ENCODE data around the gene PCLO. TPM values are rescaled to one million over a fixed set of nuclear protein-coding genes. Genes with fewer than 3 reads are reported as not detected.

PCLO gene
- total RNA-seq, 1 experiment from 2014 or later, result 3.1 TPM

GRCh38 chr7:83038787-83039186, 123.9 kb downstream of the PCLO start:
- H3K4me3 Mint-ChIP-seq, result no peak overlapping the region
- peaks cover 13 to 15% of the 10 kb centered on the region in 2 experiments for H3K4me1 Mint-ChIP-seq
- no peaks in the 10 kb centered on the region for H3K27me3 ChIP-seq (ENCODE audit: insufficient read depth, low read length)
- H3K4me1 ChIP-seq (ENCODE audit: insufficient read depth, low read length), result 0 out of 2 replicates have a peak, but pooled peaks cover 3% of the 10 kb centered on the region
- no peaks in the 10 kb centered on the region for H4K20me1 ChIP-seq (ENCODE audit: control insufficient read depth, insufficient read depth, insufficient read length)
- H3K27me3 Mint-ChIP-seq (ENCODE audit: low read depth), result no peaks in the 10 kb centered on the region
- H3K23me2 ChIP-seq (ENCODE audit: insufficient read length, low read depth, low read length, poor library complexity, severe bottlenecking), result no peaks in the 10 kb centered on the region
- H2AFZ ChIP-seq (ENCODE audit: low read length), result no peak overlapping the region
- no peak overlapping the region for H4K91ac ChIP-seq (ENCODE audit: insufficient read length, low read depth, low read length)
- no peak overlapping the region for H4K8ac ChIP-seq (replicated peaks; ENCODE audit: insufficient read length, low read depth, low read length)
- no peaks in the 10 kb centered on the region for H3K36me3 Mint-ChIP-seq (ENCODE audit: insufficient read depth in 1 of 3, low read depth in 3 of 3)
- DNase-seq, result no peak
- H3K18ac ChIP-seq (ENCODE audit: insufficient read length, low read depth, low read length), result no peak overlapping the region
- H3K27ac ChIP-seq (ENCODE audit: insufficient read length, low read depth, low read length), result no peak overlapping the region
- H4K5ac ChIP-seq (ENCODE audit: insufficient read length, low read depth, low read length), result no peak overlapping the region
- no CpG with 5 or more reads among the region's 1 CpG for WGBS (ENCODE audit: extremely low coverage, insufficient read length, low lambda C conversion rate)
- TF ChIP-seq CTCF (conservative IDR thresholded peaks at IDR 0.05), result no peak
- H2AK5ac ChIP-seq (ENCODE audit: insufficient read length, low read length), result no peak overlapping the region
- H3K23ac ChIP-seq (ENCODE audit: insufficient read length, low read depth, low read length), result no peak overlapping the region
- no peak overlapping the region for H3K9ac ChIP-seq (ENCODE audit: extremely low read depth, insufficient read length, low read length)
- no peaks in the 10 kb centered on the region for H3K79me2 ChIP-seq (ENCODE audit: insufficient read depth, low read length)
- H3K9me3 Mint-ChIP-seq, result no peaks in the 10 kb centered on the region
- H3K4ac ChIP-seq (ENCODE audit: low read depth, low read length), result no peak overlapping the region
- H3K79me1 ChIP-seq (ENCODE audit: insufficient read depth, low read depth, low read length, poor library complexity, severe bottlenecking), result no peaks in the 10 kb centered on the region
- H3K56ac ChIP-seq (ENCODE audit: insufficient read length, low read depth, low read length), result no peak overlapping the region
- H3T11ph ChIP-seq (ENCODE audit: low read length), result no peak overlapping the region
- no peak overlapping the region for H3K27ac Mint-ChIP-seq
- H2BK15ac ChIP-seq (ENCODE audit: low read depth, low read length), result no peak overlapping the region
- H2BK20ac ChIP-seq (ENCODE audit: low read depth, low read length, poor library complexity, severe bottlenecking), result no peak overlapping the region
- H3K14ac ChIP-seq (ENCODE audit: insufficient read depth, low read length), result no peak overlapping the region
- no peaks in the 10 kb centered on the region for H3K9me3 ChIP-seq (ENCODE audit: control insufficient read depth, low read depth, low read length)
- no peak overlapping the region for H2BK12ac ChIP-seq (ENCODE audit: insufficient read length, low read depth, low read length)
- H2BK5ac ChIP-seq (ENCODE audit: insufficient read length, low read length), result no peak overlapping the region
- H3K4me2 ChIP-seq (ENCODE audit: insufficient read depth, insufficient read length, low read length), result no peak overlapping the region
- no peak overlapping the region for H2BK120ac ChIP-seq (ENCODE audit: low read depth, low read length, poor library complexity, severe bottlenecking)
